Nephron (organoid): ENCODE data around the gene ADSS1.

Experiments
- H3K27ac Mint-ChIP-seq, 3 experiments: 2 replicates each; pipeline ENCODE4 v1.8.0; 2020; ENCODE audit warnings: mixed read lengths in 3 of 3, mild to moderate bottlenecking in 2 of 3, moderate library complexity in 1 of 3
- H3K27me3 Mint-ChIP-seq: 2 replicates; pipeline ENCODE4 v1.8.0; 2021; ENCODE audit warnings: low read depth, mild to moderate bottlenecking, moderate library complexity, mixed read lengths
- H3K36me3 Mint-ChIP-seq: 2 replicates; pipeline ENCODE4 v1.8.0; 2020; ENCODE audit warnings: low read depth, mixed read lengths
- H3K4me1 Mint-ChIP-seq: 2 replicates; pipeline ENCODE4 v1.8.0; 2020; ENCODE audit warnings: mixed read lengths
- H3K4me3 Mint-ChIP-seq, 3 experiments: 2 replicates each; pipeline ENCODE4 v1.8.0; 2020; ENCODE audit warnings: mild to moderate bottlenecking in 3 of 3, mixed read lengths in 3 of 3, moderate library complexity in 2 of 3
- H3K9me3 Mint-ChIP-seq: 2 replicates; pipeline ENCODE4 v1.8.0; 2020; ENCODE audit warnings: mixed read lengths
- TF ChIP-seq, protein P1 (sequence below), 3 experiments: fragments of 200-600 bp; sonication (generic); IDR thresholded peaks; one replicate each; pipeline ENCODE4 v1.5.0; 2021; ENCODE audit warnings: antibody characterized with exemption in 3 of 3; ENCODE audit not compliant: unreplicated experiment in 3 of 3

The ADSS1 gene

DNA sequence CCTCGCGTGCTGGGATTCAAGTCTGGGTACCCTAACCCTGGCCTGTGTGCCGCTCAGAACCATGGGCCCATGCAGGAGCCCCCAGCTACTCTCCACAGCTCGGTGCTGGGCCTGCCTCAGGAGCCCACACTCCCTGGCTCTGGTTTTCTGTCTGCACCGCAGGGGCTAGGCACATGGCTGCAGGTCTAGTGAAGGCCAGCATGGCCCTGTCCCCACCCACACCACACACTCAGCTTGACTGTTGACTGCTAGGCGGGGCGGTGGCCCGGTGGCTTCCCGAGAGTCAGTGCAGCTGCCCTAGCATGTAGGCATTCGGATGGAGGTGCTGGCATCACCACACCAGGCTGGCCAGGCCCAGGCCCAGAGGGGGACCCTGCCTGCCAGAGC is 26.7 kb upstream of the ADSS1 start:
- Mint-ChIP-seq H3K27me3 (peaks cover 4% of the 10 kb centered on the region), H3K4me3 (no peak overlapping the region), H3K4me1 (peaks cover 40% of the 10 kb centered on the region), H3K9me3 (no peaks in the 10 kb centered on the region), H3K36me3 (no peaks in the 10 kb centered on the region), H3K27ac (peak overlapping the region in 1 of 3 experiments; percentile 95)
- TF ChIP-seq, protein P1, sequence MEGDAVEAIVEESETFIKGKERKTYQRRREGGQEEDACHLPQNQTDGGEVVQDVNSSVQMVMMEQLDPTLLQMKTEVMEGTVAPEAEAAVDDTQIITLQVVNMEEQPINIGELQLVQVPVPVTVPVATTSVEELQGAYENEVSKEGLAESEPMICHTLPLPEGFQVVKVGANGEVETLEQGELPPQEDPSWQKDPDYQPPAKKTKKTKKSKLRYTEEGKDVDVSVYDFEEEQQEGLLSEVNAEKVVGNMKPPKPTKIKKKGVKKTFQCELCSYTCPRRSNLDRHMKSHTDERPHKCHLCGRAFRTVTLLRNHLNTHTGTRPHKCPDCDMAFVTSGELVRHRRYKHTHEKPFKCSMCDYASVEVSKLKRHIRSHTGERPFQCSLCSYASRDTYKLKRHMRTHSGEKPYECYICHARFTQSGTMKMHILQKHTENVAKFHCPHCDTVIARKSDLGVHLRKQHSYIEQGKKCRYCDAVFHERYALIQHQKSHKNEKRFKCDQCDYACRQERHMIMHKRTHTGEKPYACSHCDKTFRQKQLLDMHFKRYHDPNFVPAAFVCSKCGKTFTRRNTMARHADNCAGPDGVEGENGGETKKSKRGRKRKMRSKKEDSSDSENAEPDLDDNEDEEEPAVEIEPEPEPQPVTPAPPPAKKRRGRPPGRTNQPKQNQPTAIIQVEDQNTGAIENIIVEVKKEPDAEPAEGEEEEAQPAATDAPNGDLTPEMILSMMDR (IDR thresholded peaks at IDR 0.05; ENCODE audit: unreplicated experiment in 3 of 3): no peak

DNA sequence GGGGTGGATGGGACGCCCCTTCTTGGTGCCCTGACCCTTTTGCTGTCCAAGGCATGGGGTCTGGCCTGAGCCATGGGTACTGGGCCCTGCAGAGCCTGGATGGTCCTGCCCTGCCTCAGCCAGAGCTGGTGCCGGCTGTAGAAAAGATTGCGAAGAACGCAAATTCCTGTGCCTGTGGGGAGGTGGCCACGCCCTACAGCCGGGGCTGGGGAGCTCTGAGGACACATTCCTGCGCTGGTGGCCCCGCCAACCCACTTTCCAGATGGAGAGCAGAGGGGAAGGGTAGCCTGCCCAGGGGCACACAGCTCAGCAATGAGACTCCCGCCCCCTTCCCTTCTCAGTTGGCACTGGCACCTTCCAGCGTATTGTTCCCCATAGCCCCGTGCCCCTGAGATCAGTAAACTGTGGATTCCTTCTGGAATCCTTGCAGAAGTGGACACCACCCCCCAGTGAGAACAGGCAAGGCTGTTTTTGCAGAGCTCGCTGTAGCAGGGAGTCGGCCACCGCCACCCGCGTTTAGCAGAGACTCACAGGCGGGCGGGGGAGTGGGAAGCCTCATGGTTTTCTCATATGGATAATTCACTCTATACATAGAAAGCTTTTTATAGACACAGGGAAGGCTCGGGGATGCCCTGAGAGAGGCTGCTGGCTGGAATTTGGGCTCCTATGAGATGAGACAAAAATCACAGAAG is 26.0 kb upstream of the ADSS1 start:
- TF ChIP-seq, protein P1 (IDR thresholded peaks at IDR 0.05; ENCODE audit: unreplicated experiment in 3 of 3): no peak
- peaks cover 4% of the 10 kb centered on the region for H3K27me3 Mint-ChIP-seq
- H3K27ac Mint-ChIP-seq: peak overlapping the region; percentile 58 to 95 (median 80)
- peak overlapping the region in 2 of 3 experiments; percentile 34 to 54 for H3K4me3 Mint-ChIP-seq
- no peaks in the 10 kb centered on the region for H3K36me3 Mint-ChIP-seq
- peaks cover 40% of the 10 kb centered on the region for H3K4me1 Mint-ChIP-seq
- no peaks in the 10 kb centered on the region for H3K9me3 Mint-ChIP-seq

DNA sequence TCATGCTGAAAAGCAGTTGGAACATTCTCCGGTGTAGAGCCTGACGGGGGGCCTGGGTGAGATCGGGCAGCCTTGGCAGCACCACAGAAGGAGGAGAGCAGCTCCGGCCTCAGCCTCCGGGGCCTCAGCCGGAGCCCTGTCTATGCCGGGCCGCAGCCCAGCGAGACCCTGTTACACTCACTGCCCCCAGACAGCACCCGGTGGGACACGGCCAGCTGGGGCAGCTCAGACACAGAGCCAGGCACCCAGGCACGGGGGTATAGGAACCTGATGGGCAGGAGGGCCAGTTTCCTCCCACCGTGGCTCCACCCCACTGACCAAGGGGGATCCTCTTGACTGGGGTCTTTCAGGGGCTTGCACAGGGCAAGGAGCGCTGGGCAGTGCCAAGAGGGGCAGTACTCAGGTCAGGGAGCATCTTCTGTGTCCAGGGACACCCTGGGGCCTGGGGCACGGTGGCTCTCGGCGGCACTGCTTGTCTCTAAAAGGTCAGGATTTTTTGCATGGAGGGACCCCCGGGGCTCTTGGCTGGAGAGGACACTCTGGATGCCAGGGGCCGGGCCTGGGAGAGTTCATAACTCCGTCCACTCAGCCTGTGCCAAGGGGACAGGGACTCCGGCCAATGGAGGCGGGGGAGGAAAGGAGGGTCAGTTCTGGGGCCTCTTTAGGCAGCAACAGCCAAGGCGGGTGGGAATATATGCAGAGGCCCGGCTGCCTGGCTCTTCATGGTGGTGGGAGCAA is 25.2 kb upstream of the ADSS1 start:
- TF ChIP-seq, protein P1 (IDR thresholded peaks at IDR 0.05; ENCODE audit: unreplicated experiment in 3 of 3): no peak
- Mint-ChIP-seq H3K36me3 (peaks cover 4% of the 10 kb centered on the region), H3K27ac (peak overlapping the region; percentile 58 to 95 (median 80)), H3K4me3 (peak overlapping the region in 2 of 3 experiments; percentile 34 to 54), H3K4me1 (peaks cover 40% of the 10 kb centered on the region), H3K27me3 (peaks cover 4% of the 10 kb centered on the region), H3K9me3 (no peaks in the 10 kb centered on the region)

DNA sequence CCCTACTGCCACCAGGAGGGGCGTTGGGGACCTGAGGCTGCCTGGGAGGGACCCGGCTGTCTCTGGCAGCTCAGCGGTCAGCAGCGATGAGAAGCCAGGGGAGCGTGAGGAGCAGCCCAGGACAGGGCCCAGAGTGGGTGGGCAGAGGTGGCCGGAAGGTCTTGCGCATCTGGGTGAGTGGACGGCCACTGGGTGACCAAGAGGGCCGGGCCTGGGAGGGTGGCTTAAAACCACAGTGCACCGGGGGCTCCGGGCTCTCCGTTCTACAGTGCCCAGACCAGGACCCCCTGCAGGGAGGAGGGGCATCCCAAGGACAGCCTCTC is 24.6 kb upstream of the ADSS1 start:
- Mint-ChIP-seq H3K27ac (peak overlapping the region in 1 of 3 experiments; percentile 95), H3K4me3 (no peak overlapping the region), H3K36me3 (peaks cover 9% of the 10 kb centered on the region), H3K4me1 (peaks cover 38% of the 10 kb centered on the region), H3K27me3 (peaks cover 4% of the 10 kb centered on the region), H3K9me3 (peaks cover 2% of the 10 kb centered on the region)
- TF ChIP-seq, protein P1 (IDR thresholded peaks at IDR 0.05; ENCODE audit: unreplicated experiment in 3 of 3): no peak

DNA sequence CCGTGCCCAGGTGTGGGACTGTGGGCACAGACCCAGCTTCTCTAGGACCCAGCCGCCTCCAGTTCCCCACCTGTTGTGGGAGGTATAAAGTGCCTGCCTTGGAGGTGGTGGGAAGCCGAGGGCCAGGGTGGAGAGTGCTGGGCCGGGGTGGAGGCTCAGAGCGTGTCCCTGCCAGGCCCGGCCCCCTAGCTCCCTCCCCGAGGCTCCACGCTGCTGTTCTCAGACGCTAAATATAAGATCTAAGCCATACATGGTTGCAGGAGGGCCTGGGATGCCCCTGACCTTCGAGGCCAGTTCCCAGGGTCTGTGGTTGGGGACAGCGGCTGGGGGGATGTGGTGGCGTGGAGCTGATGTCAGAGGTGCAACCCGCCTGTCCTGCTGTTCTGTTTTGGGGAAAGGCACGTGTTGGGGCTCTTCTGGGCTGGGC is 23.8 kb upstream of the ADSS1 start:
- Mint-ChIP-seq H3K27me3 (peaks cover 4% of the 10 kb centered on the region), H3K9me3 (peaks cover 2% of the 10 kb centered on the region), H3K36me3 (peaks cover 12% of the 10 kb centered on the region), H3K4me1 (peaks cover 34% of the 10 kb centered on the region), H3K27ac (peak overlapping the region in 1 of 3 experiments; percentile 37), H3K4me3 (peak overlapping the region in 1 of 3 experiments; percentile 41)
- TF ChIP-seq, protein P1 (IDR thresholded peaks at IDR 0.05; ENCODE audit: unreplicated experiment in 3 of 3): no peak
